ENCODE measurements around the gene SMAD6.

Gene SMAD6

GRCh38 chr15:66702035-66702786, at the start of gene SMAD6:
SMAD6 (plus strand) TSS chr15:66702236; CDS start chr15:66703259, 1,023 bp downstream.
- DNase-seq = peak; percentile 90 to 98

GRCh38 chr15:66652806-66653205, 49.2 kb upstream of the SMAD6 start:
- no peak for DNase-seq

- no peak for DNase-seq
Measured at GRCh38 chr15:66653398-66653797, 48.6 kb upstream of the SMAD6 start.

GRCh38 chr15:66653852-66654251, 48.2 kb upstream of the SMAD6 start:
- no peak for DNase-seq

- no peak for DNase-seq
Measured at GRCh38 chr15:66654361-66654738, 47.7 kb upstream of the SMAD6 start.

- no peak for DNase-seq
Measured at GRCh38 chr15:66654739-66655375, 47.2 kb upstream of the SMAD6 start.

GRCh38 chr15:66655511-66655910, 46.5 kb upstream of the SMAD6 start:
- DNase-seq = no peak

GRCh38 chr15:66655997-66656396, 46.0 kb upstream of the SMAD6 start:
- DNase-seq = no peak

GRCh38 chr15:66657185-66658020, 44.6 kb upstream of the SMAD6 start:
- no peak for DNase-seq

GRCh38 chr15:66658044-66658443, 44.0 kb upstream of the SMAD6 start:
- DNase-seq = no peak

GRCh38 chr15:66658855-66659254, 43.2 kb upstream of the SMAD6 start:
- DNase-seq = no peak

- DNase-seq = no peak
Measured at GRCh38 chr15:66659384-66659783, 42.7 kb upstream of the SMAD6 start.

GRCh38 chr15:66661432-66662096, 40.5 kb upstream of the SMAD6 start:
- DNase-seq = no peak

GRCh38 chr15:66662522-66662921, 39.5 kb upstream of the SMAD6 start:
- no peak for DNase-seq

GRCh38 chr15:66663664-66664063, 38.4 kb upstream of the SMAD6 start:
- DNase-seq = no peak

- no peak for DNase-seq
Measured at GRCh38 chr15:66670175-66670574, 31.9 kb upstream of the SMAD6 start.

- DNase-seq = no peak
Measured at GRCh38 chr15:66670762-66671580, 31.1 kb upstream of the SMAD6 start.

- no peak for DNase-seq
Measured at GRCh38 chr15:66672867-66673266, 29.2 kb upstream of the SMAD6 start.

- DNase-seq = peak; percentile 47 to 77
Measured at GRCh38 chr15:66673410-66674322, 28.4 kb upstream of the SMAD6 start.

GRCh38 chr15:66674756-66675155, 27.3 kb upstream of the SMAD6 start:
- no peak for DNase-seq

GRCh38 chr15:66675446-66675845, 26.6 kb upstream of the SMAD6 start:
- DNase-seq = peak; percentile 39 to 58
